Right atrium auricular region (tissue), 2 donors: ENCODE results near the gene FAHD1. TPM values are rescaled to one million over a fixed set of nuclear protein-coding genes. Genes with fewer than 3 reads are reported as not detected.
"Not testable (repeated sequence)": the region's sequence is repeated elsewhere in the genome, so short reads cannot be mapped to it uniquely, and the experiment has no call there.

Experiments used
- DNase-seq: peaks from one replicate; pipeline ENCODE4 v3.0.0-alpha.2; 2019; ENCODE audit warnings: low spot score
- H3K27ac ChIP-seq, 2 donors: fragments of 200-600 bp; sonication (generic); 1 replicate in 1 of 2; 2 replicates in 1 of 2; pipeline ENCODE4 v1.5.1; 2016 to 2019
- H3K27me3 ChIP-seq, 2 donors: fragments of 200-600 bp; sonication (generic); one replicate each; pipeline versions ENCODE4 v1.5.1 to v1.6.0; 2017 to 2019
- H3K36me3 ChIP-seq: fragments of 200-600 bp; sonication (generic); one replicate; pipeline ENCODE4 v1.5.1; 2016
- H3K4me1 ChIP-seq, 2 donors: fragments of 200-600 bp; sonication (generic); one replicate each; pipeline versions ENCODE4 v1.5.1 to v1.6.0; 2017 to 2019
- H3K4me3 ChIP-seq, 2 donors: fragments of 200-600 bp; sonication (generic); 1 replicate in 1 of 2; 2 replicates in 1 of 2; pipeline ENCODE4 v1.5.1; 2017 to 2019; ENCODE audit warnings: mild to moderate bottlenecking in 1 of 2, moderate library complexity in 1 of 2
- H3K9me3 ChIP-seq, 2 donors: fragments of 200-600 bp; sonication (generic); one replicate each; pipeline ENCODE4 v1.5.1; 2019
- total RNA-seq, 2 donors: library from RNA; depleted of rRNA; stranded (reverse); fragments of >200 nt; gene quantifications; one replicate each; pipeline ENCODE4 v1.1.0, GENCODE V29; 2016
- TF ChIP-seq, protein P1 (sequence below), 2 donors: fragments of 200-600 bp; sonication (generic); IDR thresholded peaks; one replicate each; pipeline ENCODE4 v1.5.1; 2019; ENCODE audit warnings: antibody characterized with exemption in 2 of 2

FAHD1 gene
- total RNA-seq, 2 donors from 2014 or later, result 35.8 to 59.3 TPM

DNA sequence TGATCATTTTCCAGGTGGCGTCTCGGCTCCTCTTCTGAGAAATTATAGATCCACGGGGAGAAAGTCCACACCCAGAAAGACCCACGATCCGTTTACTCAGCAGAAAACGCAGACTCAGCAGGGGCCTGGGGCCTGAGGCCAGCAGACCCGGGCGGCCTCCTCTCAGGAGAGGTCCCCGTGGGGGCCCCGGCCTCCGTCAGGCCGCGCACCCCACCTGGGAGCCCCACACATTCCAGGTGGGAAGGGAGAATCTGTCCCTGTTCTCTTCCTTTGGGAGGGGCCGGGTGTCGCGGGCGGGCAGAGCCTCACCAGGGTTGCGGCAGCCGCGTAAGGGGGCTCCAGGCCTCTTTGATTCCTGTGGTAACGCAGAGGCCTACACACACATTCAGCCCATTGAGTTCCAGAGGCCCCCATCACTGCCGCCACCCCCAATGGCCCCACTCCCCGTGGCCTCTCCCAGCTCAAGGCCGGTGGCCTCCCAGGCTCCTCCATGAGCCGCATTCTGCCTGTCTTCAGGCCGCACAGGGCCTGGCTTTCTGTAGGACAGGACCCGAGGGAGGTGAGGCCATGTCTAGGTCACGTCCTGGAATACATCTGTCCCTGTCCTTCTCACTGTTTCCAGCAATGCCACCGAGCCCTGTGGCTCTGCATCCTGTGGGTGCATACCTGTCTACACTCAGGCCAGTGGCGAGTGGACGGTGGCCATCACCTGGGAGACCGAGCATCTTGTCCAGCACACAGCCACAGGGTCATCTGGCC is 31.9 kb upstream of the FAHD1 start:
- H3K36me3 ChIP-seq, result no peaks in the 10 kb centered on the region
- no peaks in the 10 kb centered on the region for H3K4me1 ChIP-seq
- no peaks in the 10 kb centered on the region for H3K9me3 ChIP-seq
- TF ChIP-seq, protein P1, sequence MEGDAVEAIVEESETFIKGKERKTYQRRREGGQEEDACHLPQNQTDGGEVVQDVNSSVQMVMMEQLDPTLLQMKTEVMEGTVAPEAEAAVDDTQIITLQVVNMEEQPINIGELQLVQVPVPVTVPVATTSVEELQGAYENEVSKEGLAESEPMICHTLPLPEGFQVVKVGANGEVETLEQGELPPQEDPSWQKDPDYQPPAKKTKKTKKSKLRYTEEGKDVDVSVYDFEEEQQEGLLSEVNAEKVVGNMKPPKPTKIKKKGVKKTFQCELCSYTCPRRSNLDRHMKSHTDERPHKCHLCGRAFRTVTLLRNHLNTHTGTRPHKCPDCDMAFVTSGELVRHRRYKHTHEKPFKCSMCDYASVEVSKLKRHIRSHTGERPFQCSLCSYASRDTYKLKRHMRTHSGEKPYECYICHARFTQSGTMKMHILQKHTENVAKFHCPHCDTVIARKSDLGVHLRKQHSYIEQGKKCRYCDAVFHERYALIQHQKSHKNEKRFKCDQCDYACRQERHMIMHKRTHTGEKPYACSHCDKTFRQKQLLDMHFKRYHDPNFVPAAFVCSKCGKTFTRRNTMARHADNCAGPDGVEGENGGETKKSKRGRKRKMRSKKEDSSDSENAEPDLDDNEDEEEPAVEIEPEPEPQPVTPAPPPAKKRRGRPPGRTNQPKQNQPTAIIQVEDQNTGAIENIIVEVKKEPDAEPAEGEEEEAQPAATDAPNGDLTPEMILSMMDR (IDR thresholded peaks at IDR 0.05), result no peak
- DNase-seq, result no peak
- no peak overlapping the region for H3K4me3 ChIP-seq
- no peak overlapping the region for H3K27ac ChIP-seq
- H3K27me3 ChIP-seq, result no peaks in the 10 kb centered on the region

DNA sequence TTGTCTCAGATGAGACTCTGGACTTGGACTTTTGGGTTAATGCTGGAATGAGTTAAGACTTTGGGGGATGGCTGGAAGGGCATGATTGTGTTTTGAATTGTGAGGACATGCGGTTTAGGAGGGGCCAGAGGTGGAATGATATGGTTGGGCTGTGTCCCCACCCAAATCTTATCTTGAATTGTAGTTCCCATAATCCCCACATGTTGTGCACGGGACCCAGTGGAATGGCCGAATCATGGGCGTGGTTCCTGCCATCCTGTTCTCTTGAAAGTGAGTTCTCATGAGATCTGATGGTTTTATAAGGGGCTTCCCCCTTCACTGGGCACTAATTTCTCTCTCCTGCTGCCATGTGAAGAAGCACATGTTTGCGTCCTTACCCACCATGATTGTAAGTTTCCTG is 27.7 kb upstream of the FAHD1 start:
- H3K4me1 ChIP-seq, H3K9me3 ChIP-seq, H3K36me3 ChIP-seq, DNase-seq, H3K4me3 ChIP-seq, H3K27me3 ChIP-seq, H3K27ac ChIP-seq: not testable (repeated sequence)

DNA sequence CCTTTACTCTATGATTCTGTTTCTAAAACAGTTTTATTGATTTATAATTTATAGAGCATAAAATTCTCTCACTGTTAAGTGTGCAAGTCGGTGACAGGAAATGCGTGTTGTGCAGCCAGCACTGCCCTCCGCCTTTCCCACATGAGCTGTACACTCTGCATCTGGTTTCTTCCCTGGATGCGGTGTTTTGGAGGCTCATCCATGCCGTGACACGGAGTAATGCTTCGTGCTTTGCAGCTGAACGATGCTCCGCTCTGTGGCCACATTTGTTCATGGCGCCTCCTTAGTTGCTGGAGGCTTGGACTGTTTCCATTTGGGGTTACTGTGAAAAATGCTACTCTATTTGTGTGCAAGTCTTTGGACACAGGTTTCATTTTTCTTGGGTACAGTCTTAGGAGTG is 26.3 kb upstream of the FAHD1 start:
- no peak overlapping the region for H3K27ac ChIP-seq
- TF ChIP-seq, protein P1 (IDR thresholded peaks at IDR 0.05), result no peak
- H3K36me3 ChIP-seq, result no peaks in the 10 kb centered on the region
- no peak for DNase-seq
- H3K27me3 ChIP-seq, result no peaks in the 10 kb centered on the region
- H3K4me3 ChIP-seq, result no peak overlapping the region
- no peaks in the 10 kb centered on the region for H3K9me3 ChIP-seq
- no peaks in the 10 kb centered on the region for H3K4me1 ChIP-seq

DNA sequence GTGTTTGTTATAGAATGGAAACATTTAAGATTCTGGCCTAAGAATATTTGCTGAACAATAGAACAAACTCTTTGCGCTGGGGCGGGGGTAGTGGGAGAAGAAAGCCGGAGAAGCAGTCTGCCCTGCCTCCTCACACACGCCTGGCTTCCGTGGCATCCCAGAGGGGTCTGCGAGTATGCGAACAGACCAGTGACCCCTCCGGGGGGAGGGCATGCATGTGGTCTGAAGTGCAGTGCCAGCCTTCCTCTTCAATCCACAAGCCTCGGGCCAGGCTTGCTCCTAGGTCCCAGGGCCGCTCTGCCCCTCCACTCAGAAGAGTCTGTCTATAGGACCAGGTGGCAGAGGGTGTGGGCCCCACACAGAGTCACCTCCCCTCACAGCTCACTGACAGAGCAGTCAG is 19.4 kb upstream of the FAHD1 start:
- TF ChIP-seq, protein P1 (IDR thresholded peaks at IDR 0.05), result no peak
- Histone ChIP-seq H3K36me3 (peaks cover 40% of the 10 kb centered on the region), H3K4me1 (peaks cover 0 to 3% of the 10 kb centered on the region in 2 donors), H3K27me3 (no peaks in the 10 kb centered on the region), H3K4me3 (no peak overlapping the region), H3K27ac (no peak overlapping the region), H3K9me3 (no peaks in the 10 kb centered on the region)
- no peak for DNase-seq

DNA sequence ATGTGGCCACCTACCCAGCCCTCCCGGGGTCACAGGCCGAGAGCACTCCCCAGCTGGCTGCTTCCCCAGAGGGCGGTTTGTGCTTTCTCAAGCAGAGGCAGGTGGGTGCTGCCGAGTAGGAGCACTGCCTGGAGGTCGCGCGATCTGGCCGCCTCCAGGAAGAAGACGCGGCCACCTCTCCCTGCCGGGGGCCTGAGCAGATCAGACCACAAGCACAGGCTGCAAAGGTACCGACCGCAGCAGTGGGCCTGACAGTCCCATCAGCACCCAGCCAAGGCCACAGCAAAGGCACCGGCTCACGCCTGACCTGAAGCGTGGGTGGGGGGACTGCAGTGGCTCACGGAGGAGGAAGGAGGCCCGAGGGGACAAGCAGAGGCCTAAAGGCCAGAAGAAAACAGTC is 18.3 kb upstream of the FAHD1 start:
- H3K27me3 ChIP-seq, result no peaks in the 10 kb centered on the region
- peaks cover 44% of the 10 kb centered on the region for H3K36me3 ChIP-seq
- no peaks in the 10 kb centered on the region for H3K9me3 ChIP-seq
- TF ChIP-seq, protein P1 (IDR thresholded peaks at IDR 0.05), result no peak
- DNase-seq, result no peak
- no peak overlapping the region for H3K4me3 ChIP-seq
- peaks cover 0 to 9% of the 10 kb centered on the region in 2 donors for H3K4me1 ChIP-seq
- H3K27ac ChIP-seq, result no peak overlapping the region

DNA sequence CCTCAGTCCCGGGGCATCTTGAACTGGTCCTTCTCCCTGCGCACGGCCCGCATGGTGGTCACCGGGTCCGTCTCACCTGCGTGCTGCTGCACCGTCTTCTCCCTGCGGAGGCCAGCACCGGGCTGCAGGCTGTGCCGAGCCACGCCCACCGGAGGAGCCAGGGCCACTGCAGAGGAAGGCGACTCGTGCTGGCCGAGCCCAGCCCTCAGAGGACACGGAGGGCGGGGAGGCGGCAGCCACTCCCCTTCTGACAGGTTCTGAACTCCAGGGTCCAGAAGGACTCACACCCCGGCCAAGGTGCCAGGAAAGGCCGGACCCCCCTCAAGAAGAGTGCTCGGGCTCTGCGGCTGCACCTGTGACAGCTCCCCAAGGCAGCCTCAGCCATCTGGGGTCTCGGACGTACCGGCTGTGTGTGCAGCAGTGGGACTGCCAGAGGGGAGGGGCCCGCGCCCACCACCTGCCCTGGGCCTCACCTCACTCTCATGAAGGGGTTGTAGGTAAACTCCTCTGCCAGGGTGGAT is 17.7 kb upstream of the FAHD1 start:
- Histone ChIP-seq H3K27me3 (no peaks in the 10 kb centered on the region), H3K27ac (no peak overlapping the region), H3K4me3 (no peak overlapping the region), H3K9me3 (no peaks in the 10 kb centered on the region), H3K4me1 (peaks cover 0 to 9% of the 10 kb centered on the region in 2 donors), H3K36me3 (peaks cover 47% of the 10 kb centered on the region)
- DNase-seq, result no peak
- TF ChIP-seq, protein P1 (IDR thresholded peaks at IDR 0.05), result no peak
